Bronchial epithelial cell (primary cell): ENCODE measurements around the gene PSMD13. TPM values are rescaled to one million over a fixed set of nuclear protein-coding genes. Genes with fewer than 3 reads are reported as not detected.

Source experiments
- DNase-seq: peaks from one replicate; pipeline ENCODE4 v3.0.0-alpha.2; 2010; ENCODE audit warnings: low read depth
- FAIRE-seq: peaks from 2 replicates; lab custom pipeline; 2011; peaks lifted over from hg19 to GRCh38; lab: Jason Lieb, UNC
- H3K27me3 ChIP-seq: 2 replicates; pipeline ENCODE4 v1.5.1; 2011; ENCODE audit warnings: low read length; ENCODE audit not compliant: control insufficient read depth, insufficient read depth
- H3K36me3 ChIP-seq: 2 replicates; pipeline ENCODE4 v1.5.1; 2011; ENCODE audit warnings: low read length; ENCODE audit not compliant: control insufficient read depth, insufficient read depth
- H3K4me3 ChIP-seq: 2 replicates; pipeline ENCODE4 v1.5.1; 2011; ENCODE audit warnings: mild to moderate bottlenecking, low read depth, low read length, control low read depth
- total RNA-seq: library from RNA; depleted of rRNA; stranded (reverse); fragments of >200 nt; gene quantifications from 2 replicates; pipeline ENCODE4 v1.2.1, GENCODE V29; 2014
- TF ChIP-seq, protein P1 (sequence below): IDR thresholded peaks from 2 replicates; pipeline ENCODE4 v1.5.1; 2011; ENCODE audit warnings: mild to moderate bottlenecking, moderate library complexity, low read length, control low read depth, inconsistent platforms; ENCODE audit not compliant: insufficient read depth, severe bottlenecking

PSMD13 gene
- total RNA-seq, 1 donor from 2014 or later, result 146 TPM

DNA sequence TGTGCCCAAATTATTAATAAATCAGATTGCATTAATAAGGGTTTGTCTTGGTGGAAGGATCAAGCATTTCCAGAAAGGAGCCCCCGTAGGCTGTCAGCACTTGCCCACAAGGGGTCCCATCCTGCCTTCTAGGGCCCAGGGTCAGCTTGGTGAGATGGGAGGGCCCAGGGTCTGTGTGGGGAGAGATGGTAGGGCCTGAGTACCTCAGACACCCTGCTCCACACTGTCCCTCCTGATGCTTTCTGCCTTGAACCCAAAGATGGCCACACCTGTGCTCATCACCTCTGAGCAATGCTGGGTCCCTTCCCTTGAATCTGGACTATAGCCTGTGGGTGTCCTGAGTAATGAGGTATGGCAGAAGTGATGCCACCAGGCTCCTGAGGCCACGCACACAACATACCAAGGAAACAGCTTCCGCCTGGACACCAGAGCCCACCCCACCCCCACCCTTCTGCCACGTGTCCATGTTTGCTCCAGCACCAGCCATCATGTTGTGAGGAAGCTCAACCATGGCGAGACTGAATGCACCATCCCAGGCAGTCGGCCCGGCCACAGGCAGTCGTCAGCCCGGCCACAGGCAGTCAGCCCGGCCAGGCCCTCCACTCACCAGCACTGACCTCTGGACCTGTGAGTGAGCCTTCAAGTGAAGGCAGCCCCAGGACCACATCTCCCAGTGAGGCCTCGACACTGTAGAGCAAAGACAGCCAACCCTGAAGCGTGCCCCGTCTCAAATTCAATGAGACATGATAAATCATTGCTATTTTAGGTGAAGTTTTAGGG is 36.4 kb upstream of the PSMD13 start:
- no peaks in the 10 kb centered on the region for H3K27me3 ChIP-seq
- DNase-seq, result no peak
- TF ChIP-seq, protein P1, sequence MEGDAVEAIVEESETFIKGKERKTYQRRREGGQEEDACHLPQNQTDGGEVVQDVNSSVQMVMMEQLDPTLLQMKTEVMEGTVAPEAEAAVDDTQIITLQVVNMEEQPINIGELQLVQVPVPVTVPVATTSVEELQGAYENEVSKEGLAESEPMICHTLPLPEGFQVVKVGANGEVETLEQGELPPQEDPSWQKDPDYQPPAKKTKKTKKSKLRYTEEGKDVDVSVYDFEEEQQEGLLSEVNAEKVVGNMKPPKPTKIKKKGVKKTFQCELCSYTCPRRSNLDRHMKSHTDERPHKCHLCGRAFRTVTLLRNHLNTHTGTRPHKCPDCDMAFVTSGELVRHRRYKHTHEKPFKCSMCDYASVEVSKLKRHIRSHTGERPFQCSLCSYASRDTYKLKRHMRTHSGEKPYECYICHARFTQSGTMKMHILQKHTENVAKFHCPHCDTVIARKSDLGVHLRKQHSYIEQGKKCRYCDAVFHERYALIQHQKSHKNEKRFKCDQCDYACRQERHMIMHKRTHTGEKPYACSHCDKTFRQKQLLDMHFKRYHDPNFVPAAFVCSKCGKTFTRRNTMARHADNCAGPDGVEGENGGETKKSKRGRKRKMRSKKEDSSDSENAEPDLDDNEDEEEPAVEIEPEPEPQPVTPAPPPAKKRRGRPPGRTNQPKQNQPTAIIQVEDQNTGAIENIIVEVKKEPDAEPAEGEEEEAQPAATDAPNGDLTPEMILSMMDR, result no peak
- H3K36me3 ChIP-seq, result peaks cover 18% of the 10 kb centered on the region
- FAIRE-seq, result no peak
- no peak overlapping the region for H3K4me3 ChIP-seq

DNA sequence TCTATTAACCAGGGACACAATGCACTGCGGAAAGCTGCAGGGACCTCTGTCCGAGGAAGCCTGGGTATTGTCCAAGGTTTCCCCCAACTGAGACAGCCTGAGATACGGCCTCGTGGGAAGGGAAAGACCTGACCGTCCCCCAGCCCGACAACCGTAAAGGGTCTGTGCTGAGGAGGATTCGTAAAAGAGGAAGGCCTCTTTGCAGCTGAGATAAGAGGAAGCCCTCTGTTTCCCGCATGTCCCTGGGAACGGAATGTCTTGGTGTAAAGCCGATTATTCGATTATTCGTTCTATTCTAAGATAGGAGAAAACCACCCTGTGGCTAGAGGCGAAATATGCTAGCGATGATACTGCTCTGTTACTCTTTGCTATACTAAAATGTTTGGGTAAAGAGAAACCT is 34.8 kb upstream of the PSMD13 start:
- no peak overlapping the region for H3K4me3 ChIP-seq
- no peak for FAIRE-seq
- no peaks in the 10 kb centered on the region for H3K27me3 ChIP-seq
- DNase-seq, result no peak
- TF ChIP-seq, protein P1, result no peak
- peaks cover 22% of the 10 kb centered on the region for H3K36me3 ChIP-seq

DNA sequence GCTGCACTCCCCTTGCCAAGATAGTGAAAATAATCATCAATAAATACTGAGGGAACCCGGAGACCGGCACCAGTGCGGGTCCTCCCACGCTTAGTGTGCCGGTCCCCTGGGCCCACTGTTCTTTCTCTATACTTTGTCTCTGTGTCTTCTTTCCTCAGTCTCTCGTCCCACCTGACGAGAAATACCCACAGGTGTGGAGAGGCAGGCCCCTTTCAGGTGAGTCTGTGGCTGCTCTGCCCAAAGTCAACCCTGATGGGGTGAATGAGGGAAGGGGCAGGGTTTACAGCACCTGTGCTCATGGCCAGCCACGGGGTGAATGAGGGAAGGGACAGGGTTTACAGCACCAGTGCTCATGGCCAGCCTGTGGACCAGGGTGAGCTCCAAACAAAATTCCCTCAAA is 34.3 kb upstream of the PSMD13 start:
- TF ChIP-seq, protein P1, result no peak
- FAIRE-seq, result no peak
- Histone ChIP-seq H3K36me3 (peaks cover 22% of the 10 kb centered on the region), H3K27me3 (no peaks in the 10 kb centered on the region), H3K4me3 (no peak overlapping the region)
- no peak for DNase-seq

DNA sequence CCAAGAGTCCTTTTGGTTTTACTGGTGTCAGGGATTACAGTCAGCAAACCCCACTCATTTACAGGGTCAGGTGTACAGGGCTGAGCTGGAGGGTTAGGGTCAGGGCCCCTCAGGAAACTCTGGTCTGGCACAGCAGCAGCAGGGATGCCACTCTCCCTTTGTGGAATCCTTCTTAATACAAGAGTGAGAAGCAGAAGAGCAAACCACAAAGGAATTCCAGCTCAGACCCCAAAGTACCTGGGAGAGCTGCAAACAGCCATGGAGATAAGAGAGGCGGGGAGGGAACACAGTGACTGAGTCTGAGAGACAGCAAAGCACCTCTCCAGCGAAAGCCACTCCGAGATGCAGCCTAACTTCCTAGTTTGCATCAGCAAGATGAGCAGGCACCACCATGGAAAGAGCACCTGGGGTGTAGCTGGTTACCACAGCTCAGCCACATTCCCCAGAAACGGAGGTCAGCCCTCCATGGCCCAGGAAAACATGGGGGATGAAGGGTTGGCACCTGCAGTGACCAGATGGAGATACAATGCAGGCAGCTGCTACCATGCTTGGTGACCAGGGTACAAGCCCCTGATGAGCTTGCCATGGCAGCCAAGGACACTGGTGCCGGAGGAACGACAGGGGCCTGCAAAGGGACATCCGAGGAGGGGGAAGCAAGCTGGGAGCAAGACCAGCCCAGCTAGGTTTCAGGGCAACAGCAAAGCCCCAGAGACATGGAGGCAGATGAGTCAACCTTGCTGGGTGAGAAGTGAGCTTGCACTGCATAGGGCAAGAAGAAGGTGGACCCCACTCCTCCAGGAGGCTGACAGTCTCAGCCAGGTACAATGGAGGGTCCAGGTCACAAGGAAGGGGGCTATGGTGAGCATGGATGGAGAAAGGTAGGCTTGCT is 33.5 kb upstream of the PSMD13 start:
- H3K27me3 ChIP-seq, result no peaks in the 10 kb centered on the region
- FAIRE-seq, result peak; percentile 68

DNA sequence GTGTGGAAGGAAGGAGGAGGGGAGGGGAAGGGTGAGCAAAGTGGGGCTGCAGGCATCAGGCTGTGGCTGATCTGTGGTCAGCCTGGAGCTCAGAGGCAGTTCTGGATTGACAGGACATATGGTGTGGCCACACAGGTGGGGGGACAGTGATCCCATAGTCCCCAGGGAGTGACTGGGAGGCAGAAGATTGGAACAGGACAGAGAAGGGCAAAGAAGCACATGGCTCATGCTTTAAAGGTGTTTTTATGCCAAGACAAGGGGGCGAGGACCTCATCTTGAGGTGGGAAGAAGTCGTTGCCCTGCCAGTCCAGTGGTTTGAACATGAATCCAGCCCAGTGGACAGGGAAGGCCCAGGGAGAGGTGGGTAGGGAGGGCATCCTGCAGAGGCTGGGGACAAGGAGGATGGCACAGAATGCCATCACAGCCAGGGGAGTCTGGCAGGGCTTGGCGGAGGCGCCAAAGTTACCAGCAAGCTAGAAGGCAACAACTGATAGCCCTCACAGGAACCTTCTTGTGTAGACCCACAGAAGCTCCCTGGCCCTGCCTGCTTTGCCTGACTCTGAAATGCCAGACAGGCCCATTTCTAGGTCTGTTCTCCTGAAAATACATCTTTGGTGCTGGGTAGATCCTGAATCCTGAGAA is 32.7 kb upstream of the PSMD13 start:
- Histone ChIP-seq H3K27me3 (no peaks in the 10 kb centered on the region), H3K4me3 (no peak overlapping the region), H3K36me3 (peaks cover 22% of the 10 kb centered on the region)
- DNase-seq (no peak), FAIRE-seq (no peak)
- TF ChIP-seq, protein P1, result no peak

More for the DNA sequence above, 33.5 kb upstream of the PSMD13 start:
- TF ChIP-seq, protein P1, result no peak
- Histone ChIP-seq H3K4me3 (no peak overlapping the region), H3K36me3 (peaks cover 22% of the 10 kb centered on the region)
- DNase-seq, result no peak
